GM12878 (cell line): ENCODE measurements around the gene SPATA12.

Experiments used
- CTCF ChIP-seq, 3 experiments: IDR thresholded peaks in 2 of 3; conservative IDR thresholded peaks in 1 of 3; 2 replicates each; pipeline ENCODE4 v1.5.1; 2011; ENCODE audit warnings: low read depth in 3 of 3, low read length in 3 of 3, mild to moderate bottlenecking in 3 of 3, control low read depth in 2 of 3, moderate library complexity in 2 of 3, inconsistent platforms in 1 of 3, mixed read lengths in 1 of 3; ENCODE audit not compliant: control insufficient read depth in 2 of 3, insufficient read depth in 1 of 3; ENCODE audit errors: extremely low read depth in 1 of 3
- DPF2 ChIP-seq: fragments of 450-650 bp; IDR thresholded peaks from 2 replicates; pipeline ENCODE4 v1.6.1; 2017; ENCODE audit warnings: mild to moderate bottlenecking
- ESRRA ChIP-seq: IDR thresholded peaks from 2 replicates; pipeline ENCODE4 v1.6.1; 2012; ENCODE audit warnings: mild to moderate bottlenecking, low read length, improper control_type of control experiment
- EZH2 ChIP-seq: IDR thresholded peaks from 2 replicates; pipeline ENCODE4 v1.6.1; 2012; ENCODE audit warnings: low read depth, mild to moderate bottlenecking, control low read depth, inconsistent platforms, low read length, borderline replicate concordance; ENCODE audit not compliant: control insufficient read depth
- GABPA ChIP-seq: IDR thresholded peaks from 2 replicates; pipeline ENCODE4 v1.6.1; 2014; ENCODE audit warnings: antibody characterized with exemption, low read depth, mild to moderate bottlenecking, inconsistent platforms
- NR2C2 ChIP-seq: IDR thresholded peaks from 2 replicates; pipeline ENCODE4 v1.6.1; 2011; ENCODE audit warnings: borderline replicate concordance, low read depth; ENCODE audit not compliant: control insufficient read depth, insufficient read length
- POLR2A ChIP-seq: IDR thresholded peaks from 2 replicates; pipeline ENCODE4 v1.6.1; 2011; ENCODE audit warnings: low read depth, mild to moderate bottlenecking, low read length
- SP1 ChIP-seq: IDR thresholded peaks from one replicate; pipeline ENCODE4 v1.6.1; 2011; ENCODE audit warnings: low read depth, low read length

- no peak for TF ChIP-seq SP1
- TF ChIP-seq CTCF (IDR thresholded peaks at IDR 0.05 in 2 of 3, conservative IDR thresholded peaks at IDR 0.05 in 1 of 3; ENCODE audit: control insufficient read depth in 2 of 3, extremely low read depth in 1 of 3, insufficient read depth in 1 of 3, low read depth in 3 of 3, low read length in 3 of 3), result no peak
- TF ChIP-seq POLR2A, result no peak
- no peak for TF ChIP-seq GABPA
- no peak for TF ChIP-seq EZH2
- no peak for TF ChIP-seq ESRRA
- no peak for TF ChIP-seq NR2C2
- TF ChIP-seq DPF2, result no peak
Measured at GRCh38 chr3:57063032-57063431, 2.6 kb downstream of the SPATA12 start.
